Ovary (tissue), 3 donors: ENCODE measurements around the gene CACNB4.

Experiments used
- CTCF ChIP-seq, 3 donors: fragments of 450-650 bp in 2 of 3; fragments of 200-600 bp in 1 of 3; IDR thresholded peaks; one replicate each; pipeline versions ENCODE4 v1.5.1 to v1.8.0; 2016 to 2022; ENCODE audit warnings: antibody characterized with exemption in 3 of 3, mild to moderate bottlenecking in 1 of 3
- POLR2A ChIP-seq: fragments of 450-650 bp; IDR thresholded peaks from one replicate; pipeline ENCODE4 v1.6.1; 2017; ENCODE audit warnings: antibody characterized with exemption, mild to moderate bottlenecking, moderate library complexity
- donor health status: DM: no; HTN: no; CAD: no.

GRCh38 chr2:151796774-151797173 lies 302.1 kb downstream of the CACNB4 start:
- TF ChIP-seq CTCF (IDR thresholded peaks at IDR 0.05) (no peak), POLR2A (no peak)
